ENCODE results near the gene LCN9.
"Not testable (repeated sequence)": the region's sequence is repeated elsewhere in the genome, so short reads cannot be mapped to it uniquely, and the experiment has no call there.

The LCN9 gene, protein sequence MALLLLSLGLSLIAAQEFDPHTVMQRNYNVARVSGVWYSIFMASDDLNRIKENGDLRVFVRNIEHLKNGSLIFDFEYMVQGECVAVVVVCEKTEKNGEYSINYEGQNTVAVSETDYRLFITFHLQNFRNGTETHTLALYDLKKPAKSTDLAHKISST

DNA sequence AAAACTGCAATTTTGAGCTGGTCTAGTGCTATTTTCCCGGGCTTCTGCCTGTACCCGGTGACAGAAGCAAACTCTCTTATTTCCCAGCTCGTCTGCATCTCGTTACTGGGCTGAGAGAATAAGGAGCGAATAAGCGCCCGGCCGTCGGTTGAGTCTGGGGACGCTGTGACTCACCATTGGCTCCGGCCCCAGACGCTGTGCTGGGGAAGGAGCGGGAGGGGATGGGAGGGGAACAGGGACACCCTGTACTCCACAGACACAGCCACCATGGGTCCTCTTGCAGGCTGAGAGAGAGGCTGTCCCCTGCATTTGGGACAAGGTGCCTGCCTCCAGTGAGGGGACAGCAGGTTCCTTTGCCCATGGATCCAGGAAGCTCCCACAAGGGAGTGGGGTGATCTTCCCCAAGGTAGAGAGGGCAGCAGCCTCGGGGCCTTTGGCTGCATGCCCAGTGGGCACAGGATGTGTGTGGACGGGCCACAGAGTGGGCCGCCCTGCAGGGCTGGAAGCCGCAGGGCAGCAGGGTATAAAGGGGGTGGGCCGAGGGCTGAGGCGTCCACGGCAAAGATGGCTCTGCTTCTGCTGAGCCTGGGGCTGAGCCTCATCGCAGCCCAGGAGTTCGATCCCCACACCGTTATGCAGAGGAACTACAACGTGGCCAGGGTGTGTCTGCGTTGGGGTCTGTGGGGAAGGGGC is at the start of gene LCN9:
Gene LCN9 (plus strand): TSS at position 552 of the 693 bp plus-strand sequence. CDS start 13 bp downstream, at position 565.
- no peak for DNase-seq

DNA sequence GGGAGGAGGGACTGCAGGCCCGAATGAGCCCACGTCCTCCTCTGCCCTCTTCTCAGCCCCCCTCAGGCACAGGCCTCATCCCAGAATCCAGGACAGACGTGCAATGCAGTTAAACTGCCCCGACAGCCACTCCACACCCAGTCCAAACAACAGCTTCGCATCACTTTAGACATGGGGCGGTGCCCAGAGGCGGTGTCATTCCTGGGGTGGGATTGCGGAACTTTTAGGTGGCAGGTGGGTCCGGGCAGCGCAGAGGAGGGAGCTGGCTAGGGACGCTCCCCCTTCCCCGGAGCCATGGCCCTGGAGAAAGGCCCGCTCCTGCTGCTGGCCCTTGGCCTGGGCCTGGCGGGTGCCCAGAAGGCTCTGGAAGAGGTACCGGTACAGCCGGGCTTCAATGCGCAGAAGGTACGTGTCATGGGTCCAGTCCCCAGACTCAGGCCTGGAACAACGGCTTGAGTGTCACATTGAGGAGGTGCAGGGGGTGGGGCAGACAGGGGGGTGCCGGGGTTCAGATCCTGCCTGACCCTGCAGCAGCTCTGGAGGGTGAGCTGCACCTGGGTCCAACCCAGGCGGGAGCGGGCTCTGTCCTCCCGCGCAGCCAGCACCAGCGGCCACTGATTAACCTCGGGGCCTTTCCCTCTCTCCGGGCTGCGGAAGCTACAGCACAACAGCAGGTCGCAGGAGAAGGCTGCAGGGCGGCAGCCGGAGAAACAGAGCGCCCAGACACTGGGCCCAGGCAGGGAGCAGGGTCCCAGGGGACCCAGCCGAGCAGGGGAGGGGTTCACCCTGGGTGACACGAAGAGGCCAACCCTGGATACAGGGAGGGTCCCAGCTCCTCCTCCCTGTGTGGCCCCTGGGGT is 48.9 kb upstream of the LCN9 start:
- no peak for DNase-seq

DNA sequence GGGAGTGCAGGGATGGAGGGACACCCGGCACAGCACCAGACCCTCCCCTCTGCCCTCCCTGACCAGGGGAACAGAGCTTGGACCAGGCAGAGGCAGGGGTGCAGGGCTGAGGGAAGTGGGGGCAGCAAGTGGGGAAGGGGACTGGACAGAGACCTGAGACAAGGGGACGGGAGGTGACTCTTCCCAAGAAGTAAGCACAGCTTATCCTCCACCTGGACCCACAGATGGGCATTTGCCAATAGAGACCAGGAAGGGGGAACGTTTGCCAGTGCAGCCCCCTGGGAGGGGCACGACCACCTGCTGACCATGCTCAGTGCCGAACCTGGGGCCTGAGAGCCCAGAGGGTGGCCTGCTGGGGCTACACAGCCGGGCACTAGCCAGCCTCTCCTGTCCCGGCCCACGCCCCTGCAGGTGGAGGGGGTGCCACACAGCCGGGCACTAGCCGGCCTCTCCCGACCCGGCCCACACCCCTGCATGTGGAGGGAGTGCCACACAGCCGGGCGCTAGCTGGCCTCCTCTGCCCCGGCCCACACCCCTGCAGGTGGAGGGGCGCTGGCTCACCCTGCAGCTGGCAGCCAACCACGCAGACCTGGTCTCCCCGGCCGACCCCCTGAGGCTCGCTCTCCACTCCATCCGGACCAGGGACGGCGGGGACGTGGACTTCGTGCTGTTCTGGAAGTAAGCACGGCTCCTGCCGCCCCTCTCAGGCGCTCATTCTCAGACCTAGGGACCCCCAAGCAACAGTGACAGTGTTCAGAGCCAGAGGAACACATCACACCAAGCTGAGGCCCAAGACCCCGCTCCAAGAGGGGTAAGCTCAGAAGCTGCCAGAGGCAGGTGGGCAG is 48.1 kb upstream of the LCN9 start:
- no peak for DNase-seq

DNA sequence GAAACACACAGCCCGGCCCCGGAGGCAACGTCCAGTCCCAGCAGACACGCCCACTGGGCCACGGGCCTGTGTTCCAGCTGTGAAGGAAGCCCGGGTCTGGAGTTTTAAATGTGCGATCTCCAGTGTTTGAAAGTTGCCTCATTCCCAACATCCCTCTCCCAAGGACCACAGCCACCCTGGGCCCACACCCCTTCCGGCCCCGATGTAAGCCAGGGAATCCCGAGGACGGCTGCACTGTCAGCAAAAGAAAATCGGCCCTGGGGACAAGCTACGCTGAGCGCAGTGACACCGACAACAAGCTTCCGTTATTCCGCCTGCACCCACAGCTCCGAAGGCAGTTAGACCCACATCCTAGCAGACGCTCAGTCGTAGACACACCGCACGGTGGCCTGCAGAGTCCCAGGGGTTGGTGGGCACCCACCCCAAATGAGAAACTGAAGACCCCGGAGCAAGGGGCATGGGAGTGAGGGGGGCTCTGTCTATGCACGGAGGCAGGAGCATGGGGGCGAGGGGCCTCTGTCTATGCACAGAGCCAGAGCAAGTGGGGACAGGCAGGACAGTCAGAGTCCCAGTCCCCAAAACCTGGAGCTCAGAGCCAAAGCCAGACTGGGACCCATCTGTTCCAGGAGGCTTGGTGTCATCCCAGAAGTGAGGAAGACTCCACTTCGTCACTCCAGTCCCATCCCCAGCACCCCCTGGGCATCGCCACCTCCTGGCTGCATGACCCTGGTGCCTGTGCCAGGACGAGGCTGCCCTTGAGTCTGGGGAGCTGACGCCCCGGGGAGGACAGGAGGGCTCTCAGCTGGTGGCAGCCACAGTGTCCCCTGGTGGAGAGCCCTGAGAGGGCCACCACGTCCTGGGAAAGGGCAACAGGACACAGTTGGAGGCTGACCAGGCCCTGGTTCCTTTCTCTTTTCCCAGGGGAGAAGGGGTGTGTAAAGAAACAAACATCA is 47.2 kb upstream of the LCN9 start:
- DNase-seq: no peak

DNA sequence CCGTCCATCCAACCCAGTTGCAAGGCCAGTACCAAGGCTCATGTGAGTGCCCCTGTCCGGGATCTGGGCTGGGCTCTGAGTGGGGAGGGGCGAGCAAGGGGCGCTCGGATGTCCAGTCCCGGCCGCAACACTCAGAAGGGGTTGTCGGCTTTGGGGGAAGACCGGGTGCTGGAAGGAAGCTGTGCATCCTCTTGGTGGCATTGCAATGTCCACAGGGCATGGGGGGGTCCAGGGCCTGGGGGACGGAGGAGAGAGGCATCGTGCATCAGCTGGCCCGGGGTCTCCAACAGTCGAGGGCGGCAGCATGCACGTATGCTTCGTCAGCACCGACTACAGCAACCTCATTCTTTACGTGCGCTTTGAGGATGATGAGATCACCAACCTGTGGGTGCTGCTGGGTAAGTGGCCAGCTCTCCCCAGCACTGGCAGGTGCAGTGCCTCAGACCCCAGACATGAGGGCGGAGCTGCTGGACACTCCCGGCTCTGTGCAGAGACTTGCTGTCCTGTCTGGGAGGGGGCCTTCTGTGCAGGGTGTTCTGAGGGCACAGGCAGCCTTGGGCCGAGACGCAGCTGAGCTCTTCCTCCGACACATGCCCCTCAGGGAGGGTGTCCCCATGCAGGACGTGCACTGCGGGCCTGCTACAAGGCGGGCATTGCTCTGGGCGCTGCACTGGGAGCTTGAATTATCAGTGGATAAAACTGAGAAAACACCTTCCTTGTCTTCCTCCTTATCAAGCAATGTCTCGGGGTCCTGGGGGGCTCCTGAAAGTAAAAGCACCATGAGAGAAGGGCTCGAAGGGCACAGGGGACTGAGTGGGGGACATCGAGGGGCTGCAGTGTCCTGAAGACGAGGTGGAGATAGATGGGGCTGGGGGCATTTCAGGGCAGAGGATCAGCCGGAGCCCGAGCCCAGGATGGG is 46.2 kb upstream of the LCN9 start:
- no peak for DNase-seq

DNA sequence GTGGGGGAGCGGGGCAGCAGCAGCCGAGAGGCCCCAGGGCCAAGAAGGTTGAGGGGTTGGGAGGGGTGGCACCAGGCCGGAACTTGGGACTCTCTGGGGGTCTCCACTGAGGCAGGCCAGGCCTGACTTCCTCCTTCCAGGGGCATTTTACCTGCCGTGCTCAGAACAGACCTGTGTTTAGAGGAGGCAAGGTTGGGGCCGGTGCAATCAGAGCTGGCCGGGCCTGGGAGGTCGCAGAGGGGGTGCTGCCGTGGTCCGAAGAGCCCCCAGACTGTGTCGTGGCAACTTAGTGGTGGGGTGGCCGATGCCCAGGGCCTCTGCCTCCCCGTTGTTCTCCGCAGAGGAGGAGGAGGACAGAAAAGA is 45.6 kb upstream of the LCN9 start:
- no peak for DNase-seq

DNA sequence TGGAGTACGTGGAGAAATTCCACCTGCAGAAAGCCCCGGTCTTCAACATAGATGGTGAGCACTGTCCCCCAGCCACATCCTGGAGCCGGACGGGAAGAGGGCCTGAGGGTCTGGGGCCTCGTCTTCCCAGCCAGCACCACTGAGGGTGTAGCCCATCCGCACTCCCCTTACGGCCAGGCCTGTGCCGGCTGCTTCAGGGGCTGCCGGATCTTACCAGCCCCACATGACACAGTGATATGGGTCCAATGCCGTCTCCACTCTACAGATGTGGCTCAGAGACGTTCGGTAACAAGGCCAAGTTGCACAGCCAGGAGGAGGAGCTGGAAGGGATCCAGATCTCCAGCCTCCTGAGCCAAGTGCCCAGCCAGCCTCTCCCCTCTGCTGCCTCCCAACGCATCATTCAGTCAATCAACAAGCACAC is 45.1 kb upstream of the LCN9 start:
- DNase-seq: no peak

DNA sequence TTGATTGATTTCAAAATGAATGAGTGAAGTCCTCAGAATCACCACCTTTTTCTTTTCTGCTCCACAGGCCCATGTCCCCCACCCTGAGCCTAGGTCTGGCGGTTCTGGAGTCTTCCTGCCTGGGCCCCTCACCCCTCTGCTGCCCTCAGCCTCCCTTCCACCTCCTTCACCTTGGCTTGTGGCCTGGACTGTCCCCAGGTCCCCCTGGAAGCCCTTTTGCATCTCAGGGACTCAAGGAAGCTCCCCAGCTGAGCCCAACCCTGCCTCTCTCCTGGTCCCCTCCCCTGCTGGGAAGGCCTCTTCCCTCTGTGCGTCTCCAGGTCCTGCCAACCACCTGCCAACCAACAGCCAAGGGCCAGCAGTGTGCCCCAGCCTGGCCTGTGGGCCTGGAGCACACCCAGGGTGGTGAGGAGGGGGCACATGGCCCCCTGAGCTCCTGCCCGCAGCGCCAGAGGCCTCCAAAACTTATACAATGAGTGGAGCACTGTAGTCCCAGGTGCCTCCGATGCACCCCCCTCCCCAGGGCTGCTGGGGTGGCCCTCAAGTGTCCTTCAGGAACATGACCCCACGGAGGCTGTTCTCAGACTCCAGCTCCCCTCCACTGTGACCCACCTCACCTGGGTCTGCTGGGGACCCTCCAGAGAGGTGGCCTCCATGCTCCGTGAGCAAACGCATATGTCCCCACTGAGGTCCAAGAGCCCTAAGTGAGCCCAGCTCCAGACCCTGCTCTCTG is 44.1 kb upstream of the LCN9 start:
- no peak for DNase-seq

DNA sequence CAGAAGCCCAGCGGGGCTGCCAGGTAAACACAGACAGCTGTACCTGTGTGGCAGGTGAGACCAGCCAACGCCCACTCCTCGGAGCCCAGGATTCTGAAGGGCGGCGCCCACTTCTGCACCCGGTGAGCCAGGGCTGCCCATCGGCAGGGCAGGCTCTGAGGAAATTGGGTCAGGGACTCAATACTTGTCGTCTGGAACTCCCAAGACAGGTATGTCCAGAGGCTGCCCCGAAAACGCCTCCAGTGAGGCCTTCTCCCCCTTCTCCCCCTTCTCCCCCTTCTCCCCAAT is 43.6 kb upstream of the LCN9 start:
- no peak for DNase-seq

DNA sequence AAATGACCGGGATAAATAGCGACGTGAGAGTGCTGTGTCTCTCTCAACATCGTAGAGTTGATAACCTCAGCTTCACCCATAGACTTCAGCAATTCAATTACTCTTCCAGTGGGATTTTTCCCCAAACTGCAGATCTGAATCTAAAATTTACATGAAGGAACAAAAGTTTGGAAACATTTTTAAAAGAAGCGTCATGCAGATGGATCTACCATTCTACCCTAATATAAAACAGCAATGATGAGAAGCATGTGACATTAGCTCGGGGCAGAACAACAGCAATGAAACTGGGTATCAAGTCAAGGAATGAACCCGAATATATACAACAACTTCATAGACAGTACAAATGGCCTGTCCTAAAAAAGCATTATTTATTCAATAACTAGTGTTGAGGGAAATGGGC is 42.6 kb upstream of the LCN9 start:
- DNase-seq: no peak

DNA sequence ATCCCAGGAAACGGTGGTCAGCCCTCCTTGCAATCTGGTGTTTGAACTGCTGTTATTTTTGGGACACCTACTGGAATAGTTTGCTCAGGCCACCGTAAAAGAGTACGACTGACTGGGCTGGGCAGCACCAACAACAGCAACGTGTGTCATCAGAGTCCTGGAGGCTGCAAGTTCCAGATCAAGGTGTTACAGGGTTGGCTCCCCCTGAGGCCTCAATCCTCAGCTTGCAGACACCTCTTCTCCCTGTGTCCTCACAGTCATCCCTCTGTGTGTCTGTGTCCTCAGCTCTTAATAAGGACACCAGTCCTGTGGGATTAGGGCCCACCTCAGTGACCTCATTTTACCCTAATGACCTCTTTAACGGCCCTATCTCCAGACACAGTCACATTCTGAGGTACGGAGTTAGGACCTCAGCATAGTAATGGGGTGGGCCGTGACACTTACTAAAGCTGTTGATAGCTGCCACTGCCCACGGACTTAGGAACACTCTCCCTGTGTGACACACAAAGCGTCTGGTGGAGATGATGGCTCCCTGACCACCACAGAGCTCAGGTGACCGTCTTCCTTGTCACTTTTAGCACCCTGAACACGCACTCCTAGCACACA is 40.6 kb upstream of the LCN9 start:
- no peak for DNase-seq

DNA sequence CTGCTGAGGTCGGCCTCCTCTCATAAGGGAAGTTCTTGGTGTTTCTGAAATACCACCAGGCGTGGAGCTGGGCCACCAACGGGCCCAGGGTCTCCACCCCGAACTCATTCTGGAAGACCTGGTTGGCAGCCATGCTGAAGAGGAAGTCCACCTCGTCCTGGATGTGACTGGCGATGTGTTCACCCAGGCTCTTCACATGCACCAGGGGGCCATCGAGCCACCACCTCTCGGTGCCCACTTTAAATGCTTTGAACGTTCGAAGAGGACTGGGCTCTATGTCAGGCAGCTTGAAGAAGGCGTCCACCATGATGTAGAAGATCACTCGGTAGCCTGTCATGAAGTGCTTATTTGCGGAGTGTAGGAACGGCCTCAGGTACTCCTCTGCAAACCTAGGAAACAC is 38.8 kb upstream of the LCN9 start:
- no peak for DNase-seq

DNA sequence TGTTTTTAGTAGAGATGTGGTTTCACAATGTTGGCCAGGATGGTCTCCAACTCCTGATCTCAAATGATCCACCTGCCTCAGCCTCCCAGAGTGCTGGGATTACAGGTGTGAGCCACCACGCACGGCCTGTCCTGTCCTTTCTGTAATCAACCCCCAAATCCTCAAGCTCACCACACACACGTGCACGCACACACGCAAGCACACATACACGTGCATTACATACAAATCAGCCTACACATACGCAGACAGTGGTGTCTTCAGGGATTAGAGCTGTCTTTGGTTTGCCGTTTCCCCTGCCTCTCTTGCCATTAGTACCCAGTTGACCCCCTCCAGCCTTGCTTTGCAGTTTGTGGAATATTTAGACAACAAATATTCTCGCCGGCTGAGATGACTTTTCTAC is 30.3 kb upstream of the LCN9 start:
- DNase-seq: no peak

DNA sequence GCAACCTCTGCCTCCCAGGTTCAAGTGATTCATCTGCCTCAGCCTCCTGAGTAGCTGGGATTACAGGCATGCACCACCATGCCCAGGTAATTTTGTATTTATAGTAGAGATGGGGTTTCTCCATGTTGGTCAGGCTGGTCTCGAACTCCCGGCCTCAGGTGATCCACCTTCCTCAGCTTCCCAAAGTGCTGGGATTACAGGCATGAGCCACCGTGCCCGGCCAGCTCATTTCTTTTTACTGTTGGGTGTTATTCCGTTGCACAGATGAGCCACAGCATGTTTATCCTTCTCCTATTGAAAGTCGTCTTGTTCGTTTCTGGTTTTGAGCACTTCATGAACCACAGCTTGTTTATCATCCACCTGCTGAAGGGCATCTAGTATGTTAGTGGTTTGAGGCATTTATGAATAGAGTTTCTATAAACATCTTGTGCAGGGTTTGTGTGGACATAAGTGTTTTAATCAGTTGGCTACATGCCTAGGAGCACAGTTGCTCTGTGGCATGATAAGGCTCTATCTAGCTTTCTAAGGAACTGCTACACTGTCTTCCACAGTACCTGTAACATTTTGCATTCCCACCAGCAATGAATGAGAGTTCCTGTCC is 26.1 kb upstream of the LCN9 start:
- DNase-seq: not testable (repeated sequence)

DNA sequence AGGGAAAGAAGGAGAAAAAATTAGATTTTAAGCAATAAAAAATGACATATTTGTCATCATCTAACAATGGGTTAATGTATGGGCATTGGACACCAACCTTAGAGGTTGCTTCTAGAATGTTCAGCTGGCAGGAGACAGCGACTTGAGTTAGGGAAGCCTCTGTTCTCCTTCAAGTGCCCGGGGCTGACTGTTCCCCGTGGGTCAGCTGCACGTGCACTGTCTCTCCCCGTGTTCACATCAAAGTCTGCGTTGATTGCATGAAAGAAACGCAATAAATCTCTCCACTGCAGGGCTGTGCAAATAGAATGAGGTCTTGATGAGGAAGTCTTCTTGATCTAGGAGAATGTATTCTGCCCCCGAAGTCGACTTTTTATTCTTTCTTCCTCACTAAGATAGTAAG is 23.9 kb upstream of the LCN9 start, which contains the start of gene GLT6D1:
Gene GLT6D1 (minus strand): TSS at position 345 of the 400 bp plus-strand sequence. CDS start 353 bp downstream, outside the sequence.
- no peak for DNase-seq

DNA sequence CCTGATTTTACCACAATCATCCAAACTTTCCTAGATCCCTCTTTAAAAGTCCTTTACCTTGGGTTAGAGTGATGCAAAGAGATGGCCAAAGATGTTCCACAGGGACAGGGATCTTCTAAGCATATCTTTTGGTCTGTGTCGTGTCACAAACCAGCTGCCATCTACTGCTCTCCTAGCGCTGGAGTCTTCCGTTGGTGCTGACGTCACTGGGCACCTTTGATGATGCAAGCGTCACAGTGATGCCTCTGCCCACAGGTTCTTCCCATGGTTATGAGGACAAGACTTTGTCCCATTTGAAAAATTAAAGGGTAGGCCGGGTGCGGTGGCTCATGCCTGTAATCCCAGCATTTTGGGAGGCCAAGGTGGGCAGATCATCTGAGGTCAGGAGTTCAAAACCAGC is 22.1 kb upstream of the LCN9 start:
- no peak for DNase-seq

DNA sequence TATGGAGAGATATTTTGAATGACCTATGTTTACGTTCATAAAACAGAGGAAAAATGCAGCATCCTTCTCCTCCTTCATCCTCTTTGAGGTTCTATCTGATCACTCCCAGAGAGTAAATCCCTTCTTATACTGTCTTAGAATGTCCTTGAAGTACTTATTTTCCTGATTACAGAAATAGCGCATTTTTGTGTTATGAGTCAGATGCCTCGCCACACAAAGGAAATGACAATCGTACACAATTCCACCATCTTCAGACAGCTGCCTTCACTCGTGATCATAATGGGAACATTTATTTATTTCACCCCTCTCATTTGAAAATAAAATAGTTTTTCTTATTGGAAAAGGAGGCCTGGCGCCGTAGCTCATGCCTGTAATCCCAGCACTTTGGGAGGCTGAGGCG is 21.4 kb upstream of the LCN9 start:
- DNase-seq: no peak

DNA sequence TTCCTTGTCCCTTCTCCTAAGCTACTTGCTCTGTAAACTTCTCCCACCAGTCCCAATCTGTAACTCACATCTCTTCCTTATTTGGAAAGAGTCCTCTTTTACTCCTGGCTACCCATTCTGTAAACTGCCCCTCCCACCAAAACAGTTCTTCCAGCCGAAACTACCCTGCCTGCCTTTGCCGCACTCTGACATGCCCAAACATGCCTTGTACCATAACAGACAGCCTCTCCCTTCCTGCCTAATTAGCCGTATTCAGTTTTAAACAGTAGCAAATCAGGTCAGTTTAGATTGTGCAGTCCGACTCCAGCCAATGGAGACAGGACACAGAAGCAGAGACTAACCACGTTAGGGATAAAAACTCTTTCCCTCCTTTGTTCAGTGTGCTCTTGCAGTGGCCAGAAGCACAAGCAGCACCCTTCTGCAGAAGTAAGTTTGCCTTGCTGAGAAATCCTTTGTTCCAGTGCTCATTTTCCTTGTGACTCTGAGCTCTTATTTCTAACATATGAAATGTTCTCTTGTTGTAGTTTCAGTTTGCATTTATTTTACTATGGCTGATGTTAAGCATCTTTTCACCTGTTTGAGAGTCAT is 18.4 kb upstream of the LCN9 start:
- no peak for DNase-seq

DNA sequence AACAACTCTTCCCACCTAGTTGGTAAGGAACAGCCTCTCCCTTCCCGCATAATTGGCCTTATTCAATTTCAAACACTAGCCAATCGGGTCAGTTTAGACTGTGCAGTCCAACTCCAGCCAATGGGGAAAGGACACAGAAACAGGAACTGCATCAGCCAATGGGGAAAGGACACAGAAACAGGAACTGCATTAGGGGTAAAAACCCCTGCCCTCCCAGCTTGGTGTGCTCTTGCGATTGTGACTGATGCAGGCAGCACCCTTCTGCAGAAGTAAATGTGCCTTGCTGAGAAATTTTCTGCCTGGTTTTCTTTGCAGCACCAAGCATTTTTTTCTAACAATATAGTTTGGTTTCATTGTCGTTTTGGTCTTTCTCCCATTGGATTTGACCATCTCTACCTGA is 15.2 kb upstream of the LCN9 start:
- no peak for DNase-seq

Data from stimulated activated CD4-positive, alpha-beta T cell treated with anti-CD3 and anti-CD28 coated beads, Interleukin-15, amount 100 ng/mL, for 24 hours (primary cell).